LNCAP (cell line): ENCODE measurements around the gene SLC6A18.

Source experiments
- TF ChIP-seq, protein P1 (sequence below): fragments of 450-650 bp; IDR thresholded peaks from 2 replicates; pipeline ENCODE4 v1.5.1; 2017; ENCODE audit warnings: mild to moderate bottlenecking

Gene SLC6A18

DNA sequence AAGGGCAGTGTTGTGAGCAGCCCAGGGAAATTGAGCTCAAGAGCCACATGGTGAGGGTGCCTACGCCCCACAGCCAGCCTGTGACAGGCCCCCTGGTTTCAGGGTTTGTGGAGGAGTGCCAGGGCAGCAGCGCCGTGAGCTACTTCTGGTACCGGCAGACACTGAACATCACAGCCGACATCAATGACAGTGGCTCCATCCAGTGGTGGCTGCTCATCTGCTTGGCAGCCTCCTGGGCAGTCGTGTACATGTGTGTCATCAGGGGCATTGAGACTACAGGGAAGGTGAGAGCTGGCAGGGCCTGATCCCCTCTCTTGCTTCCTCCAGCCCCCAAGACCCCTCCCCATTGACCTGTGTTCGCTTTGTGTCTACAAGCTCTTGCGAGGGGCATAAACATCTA lies 10.2 kb downstream of the SLC6A18 start:
- TF ChIP-seq, protein P1, sequence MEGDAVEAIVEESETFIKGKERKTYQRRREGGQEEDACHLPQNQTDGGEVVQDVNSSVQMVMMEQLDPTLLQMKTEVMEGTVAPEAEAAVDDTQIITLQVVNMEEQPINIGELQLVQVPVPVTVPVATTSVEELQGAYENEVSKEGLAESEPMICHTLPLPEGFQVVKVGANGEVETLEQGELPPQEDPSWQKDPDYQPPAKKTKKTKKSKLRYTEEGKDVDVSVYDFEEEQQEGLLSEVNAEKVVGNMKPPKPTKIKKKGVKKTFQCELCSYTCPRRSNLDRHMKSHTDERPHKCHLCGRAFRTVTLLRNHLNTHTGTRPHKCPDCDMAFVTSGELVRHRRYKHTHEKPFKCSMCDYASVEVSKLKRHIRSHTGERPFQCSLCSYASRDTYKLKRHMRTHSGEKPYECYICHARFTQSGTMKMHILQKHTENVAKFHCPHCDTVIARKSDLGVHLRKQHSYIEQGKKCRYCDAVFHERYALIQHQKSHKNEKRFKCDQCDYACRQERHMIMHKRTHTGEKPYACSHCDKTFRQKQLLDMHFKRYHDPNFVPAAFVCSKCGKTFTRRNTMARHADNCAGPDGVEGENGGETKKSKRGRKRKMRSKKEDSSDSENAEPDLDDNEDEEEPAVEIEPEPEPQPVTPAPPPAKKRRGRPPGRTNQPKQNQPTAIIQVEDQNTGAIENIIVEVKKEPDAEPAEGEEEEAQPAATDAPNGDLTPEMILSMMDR: no peak

DNA sequence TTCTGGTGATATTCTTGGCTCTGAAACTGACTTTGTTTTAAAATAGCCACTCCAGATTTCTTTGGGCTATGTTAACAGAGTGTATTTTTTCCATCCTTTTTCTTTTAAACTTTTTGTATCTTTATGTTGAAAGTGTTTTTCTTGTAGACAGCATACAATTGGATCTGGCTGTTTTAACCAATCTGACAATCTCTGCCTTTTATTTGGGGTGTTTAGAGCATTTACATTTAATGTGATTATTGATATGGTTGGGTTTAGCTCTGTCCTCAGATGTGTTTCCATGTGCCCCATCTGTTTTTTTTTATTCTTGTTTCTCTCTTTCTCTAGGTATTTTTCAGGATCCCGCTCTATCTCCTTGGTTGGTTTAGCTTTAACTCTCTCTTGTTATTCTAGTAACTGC lies 10.7 kb downstream of the SLC6A18 start:
- TF ChIP-seq, protein P1: no peak

- TF ChIP-seq, protein P1: no peak
Measured at GRCh38 chr5:1239505-1240251, 14.5 kb downstream of the SLC6A18 start.

- TF ChIP-seq, protein P1: no peak
Measured at GRCh38 chr5:1240496-1241260, 15.5 kb downstream of the SLC6A18 start.

- TF ChIP-seq, protein P1: no peak
Measured at GRCh38 chr5:1241509-1242080, 16.4 kb downstream of the SLC6A18 start.

GRCh38 chr5:1242733-1243486 lies 17.7 kb downstream of the SLC6A18 start:
- TF ChIP-seq, protein P1: no peak

- TF ChIP-seq, protein P1: no peak
Measured at GRCh38 chr5:1243487-1244130, 18.4 kb downstream of the SLC6A18 start.
